ENCODE data around the gene USP54. TPM values are rescaled to one million over a fixed set of nuclear protein-coding genes. Genes with fewer than 3 reads are reported as not detected.

The USP54 gene
- total RNA-seq, 1 experiment from 2014 or later = 45.8 TPM

DNA sequence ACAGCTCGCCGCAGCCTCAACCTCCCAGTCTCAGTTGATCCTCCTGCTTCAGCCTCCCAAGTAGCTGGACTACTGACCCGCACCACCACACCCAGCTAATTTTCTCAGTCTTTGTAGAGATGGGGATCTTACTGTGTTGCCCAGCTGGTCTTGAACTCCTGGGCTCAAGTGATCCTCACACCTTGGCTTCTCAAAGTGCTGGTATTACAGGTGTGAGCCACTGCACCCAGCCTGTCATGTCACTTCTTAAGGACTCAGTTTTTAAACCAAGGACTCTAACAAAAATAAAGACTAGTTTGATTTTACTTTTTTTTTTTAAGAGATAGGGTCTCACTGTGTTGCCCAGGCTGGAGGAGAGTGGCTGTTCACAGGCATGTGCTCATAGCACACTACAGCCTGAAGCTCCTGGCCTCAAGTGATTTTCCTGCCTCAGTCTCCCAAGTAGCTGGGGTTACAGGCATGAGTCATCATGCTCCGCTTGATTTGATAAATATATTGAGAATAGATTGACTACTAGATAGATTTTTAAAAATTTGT, 78.9 kb downstream of the USP54 start:
- CTCF ChIA-PET = no interaction called here
- Histone ChIP-seq H3K27me3 (replicated peaks; ENCODE audit: control insufficient read depth, insufficient read depth, low read length) (no peaks in the 10 kb centered on the region), H3K9me3 (no peaks in the 10 kb centered on the region), H3K36me3 (ENCODE audit: control insufficient read depth, insufficient read depth, low read length) (peaks cover 4% of the 10 kb centered on the region; the same call in 1 of the 2 replicates), H3K4me1 (no peaks in the 10 kb centered on the region), H3K4me3 (ENCODE audit: low read depth, low read length) (no peak overlapping the region)
- H3K9me3 Mint-ChIP-seq (ENCODE audit: unreplicated experiment) = no peaks in the 10 kb centered on the region
- BruUV-seq (replicated peaks) = no TSS peak
- no peaks in the 10 kb centered on the region for H3K27me3 Mint-ChIP-seq (ENCODE audit: insufficient read depth, unreplicated experiment)
- H3K4me1 Mint-ChIP-seq (ENCODE audit: low read depth, unreplicated experiment) = peaks cover 4% of the 10 kb centered on the region
- intact Hi-C loops (cut with micrococcal nuclease; ENCODE audit: unreplicated experiment) = no loop called here
- POLR2A ChIA-PET = interaction anchor here (0.6 kb wide), 1 partner anchor 16 kb away, joined by 3 read pairs; the partner anchor contains the start of gene PPP3CB
- DNase-seq = no peak
- no peak overlapping the region for H3K4me3 Mint-ChIP-seq (ENCODE audit: unreplicated experiment)
- H3K27ac Mint-ChIP-seq (ENCODE audit: unreplicated experiment) = no peak overlapping the region
- H3K36me3 Mint-ChIP-seq (ENCODE audit: insufficient read depth, unreplicated experiment) = peaks cover 14% of the 10 kb centered on the region
- no peak for TF ChIP-seq CTCF (IDR thresholded peaks at IDR 0.05; ENCODE audit: insufficient read depth in 1 of 2, low read depth in 1 of 2, low read length in 1 of 2, severe bottlenecking in 1 of 2, unreplicated experiment in 1 of 2)

- intact Hi-C loops (cut with micrococcal nuclease; ENCODE audit: unreplicated experiment) = no loop called here
- TF ChIP-seq CTCF (IDR thresholded peaks at IDR 0.05; ENCODE audit: insufficient read depth in 1 of 2, low read depth in 1 of 2, low read length in 1 of 2, severe bottlenecking in 1 of 2, unreplicated experiment in 1 of 2) = no peak
- Histone ChIP-seq H3K9me3 (no peaks in the 10 kb centered on the region), H3K4me3 (ENCODE audit: low read depth, low read length) (no peak overlapping the region), H3K36me3 (ENCODE audit: control insufficient read depth, insufficient read depth, low read length) (no peaks in the 10 kb centered on the region), H3K27me3 (replicated peaks; ENCODE audit: control insufficient read depth, insufficient read depth, low read length) (no peaks in the 10 kb centered on the region), H3K4me1 (no peaks in the 10 kb centered on the region)
- Mint-ChIP-seq H3K27me3 (ENCODE audit: insufficient read depth, unreplicated experiment) (no peaks in the 10 kb centered on the region), H3K9me3 (ENCODE audit: unreplicated experiment) (no peaks in the 10 kb centered on the region), H3K27ac (ENCODE audit: unreplicated experiment) (no peak overlapping the region), H3K4me3 (ENCODE audit: unreplicated experiment) (no peak overlapping the region), H3K4me1 (ENCODE audit: low read depth, unreplicated experiment) (no peaks in the 10 kb centered on the region), H3K36me3 (ENCODE audit: insufficient read depth, unreplicated experiment) (peaks cover 8% of the 10 kb centered on the region)
- CTCF ChIA-PET = interaction anchor here (0.9 kb wide), 1 partner anchor 15 kb away, joined by 5 read pairs; no protein-coding TSS in a partner anchor
- POLR2A ChIA-PET = no interaction called here
- BruUV-seq (replicated peaks) = no TSS peak
- DNase-seq = no peak
Measured at GRCh38 chr10:73509695-73510094, 81.4 kb downstream of the USP54 start.

- intact Hi-C loops (cut with micrococcal nuclease; ENCODE audit: unreplicated experiment) = no loop called here
- Histone ChIP-seq H3K9me3 (no peaks in the 10 kb centered on the region), H3K4me1 (no peaks in the 10 kb centered on the region), H3K4me3 (ENCODE audit: low read depth, low read length) (no peak overlapping the region), H3K27me3 (replicated peaks; ENCODE audit: control insufficient read depth, insufficient read depth, low read length) (no peaks in the 10 kb centered on the region), H3K36me3 (ENCODE audit: control insufficient read depth, insufficient read depth, low read length) (no peaks in the 10 kb centered on the region)
- Mint-ChIP-seq H3K4me3 (ENCODE audit: unreplicated experiment) (no peak overlapping the region), H3K36me3 (ENCODE audit: insufficient read depth, unreplicated experiment) (peaks cover 6% of the 10 kb centered on the region), H3K9me3 (ENCODE audit: unreplicated experiment) (no peaks in the 10 kb centered on the region), H3K4me1 (ENCODE audit: low read depth, unreplicated experiment) (no peaks in the 10 kb centered on the region), H3K27me3 (ENCODE audit: insufficient read depth, unreplicated experiment) (no peaks in the 10 kb centered on the region), H3K27ac (ENCODE audit: unreplicated experiment) (no peak overlapping the region)
- TF ChIP-seq CTCF (IDR thresholded peaks at IDR 0.05; ENCODE audit: insufficient read depth in 1 of 2, low read depth in 1 of 2, low read length in 1 of 2, severe bottlenecking in 1 of 2, unreplicated experiment in 1 of 2) = no peak
- CTCF ChIA-PET = no interaction called here
- no peak for DNase-seq
- BruUV-seq (replicated peaks) = no TSS peak
- POLR2A ChIA-PET = interaction anchor here (0.5 kb wide), 1 partner anchor 11 kb away, joined by 4 read pairs; no protein-coding TSS in a partner anchor
Measured at GRCh38 chr10:73506491-73506890, 84.7 kb downstream of the USP54 start.

All from Caco-2 (cell line).